Pancreas (tissue), 10 donors: ENCODE measurements around the gene MAPK1IP1L. TPM values are rescaled to one million over a fixed set of nuclear protein-coding genes. Genes with fewer than 3 reads are reported as not detected.

Experiments used
- ATAC-seq, 4 donors: fragments of 200-7000 bp; cut with Tn5 transposase; one replicate each; pipeline versions ENCODE4 v1.8.0 to v1.9.1; 2020; ENCODE audit warnings: mild to moderate bottlenecking in 4 of 4, moderate library complexity in 4 of 4
- DNase-seq, 6 donors: peaks; one replicate each; pipeline ENCODE4 v3.0.0-alpha.2; 2020
- FAIRE-seq: peaks from 2 replicates; lab custom pipeline; 2012; peaks lifted over from hg19 to GRCh38; lab: Jason Lieb, UNC
- H3K27ac ChIP-seq, 4 donors: fragments of 200-600 bp; sonication (generic); 1 replicate in 3 of 4; 2 replicates in 1 of 4; pipeline versions ENCODE4 v1.5.0 to v1.8.0; 2020
- H3K27me3 ChIP-seq, 4 donors: fragments of 200-600 bp; one replicate each; pipeline ENCODE4 v1.8.0; 2021
- H3K36me3 ChIP-seq, 3 donors: fragments of 200-600 bp; sonication (generic) in 1 of 3; one replicate each; pipeline versions ENCODE4 v1.5.0 to v1.8.0; 2020 to 2021
- H3K4me1 ChIP-seq, 3 donors: fragments of 200-600 bp; one replicate each; pipeline ENCODE4 v1.8.0; 2021
- H3K4me3 ChIP-seq, 4 donors: fragments of 200-600 bp; sonication (generic) in 2 of 4; one replicate each; pipeline versions ENCODE4 v1.5.0 to v1.8.0; 2020 to 2021
- H3K9me3 ChIP-seq, 4 donors: fragments of 200-600 bp; one replicate each; pipeline ENCODE4 v1.8.0; 2021
- CTCF ChIP-seq, 4 donors: fragments of 200-600 bp; sonication (generic) in 3 of 4; IDR thresholded peaks; one replicate each; pipeline versions ENCODE4 v1.5.0 to v1.8.0; 2021; ENCODE audit warnings: antibody characterized with exemption in 4 of 4
- WGBS, 2 donors: extraction: QIAGEN DNeasy Blood & Tissue Kit; methylation state at CpG; one replicate each; pipeline ENCODE4 v1.1.7; 2013; 5-methylcytosine and 5-hydroxymethylcytosine counted together
- intact Hi-C, 3 donors: fragments of 100-400 bp; cut with DNase I; formaldehyde crosslinking; loops; one replicate each; pipeline versions ENCODE4 v1.11.1 to v1.14.2; 2022
- polyA plus RNA-seq, 2 donors: library from polyadenylated mRNA; stranded (reverse); fragments of 200-250 nt; gene quantifications; one replicate each; pipeline ENCODE4 v1.2.3, GENCODE V29; 2013
- total RNA-seq, 6 donors: library from RNA; stranded (reverse); fragmentation: NEBNext Ultra II Directional in 4 of 6; extraction: Animal tissue kit (Norgen Biotek cat#: 25700) in 4 of 6; gene quantifications; one replicate each; pipeline versions ENCODE4 v1.2.1 to v1.2.4, GENCODE V29; 2021 to 2023
- donor health status: healthy with polysubstance abuse.
- donor health status: DM: no; HTN: no; CAD: no; lungs with moderate emphysema.
- donor health status: DM: no; HTN: no; CAD: no.
- donor health status: control.
- donor health status: control.
- donor health status: Bipolar disorder and iron deficiency.
- donor health status: DM: yes; HTN: yes; CAD: no.
- donor health status: DM: no; HTN: no; CAD: no.
- donor health status: DM: no; HTN: no; CAD: no.
- donor health status: DM: yes; HTN: yes; CAD: no.

MAPK1IP1L gene
- total and polyA plus RNA-seq, 8 donors = 12.9 to 29.7 (median 23.1) TPM

GRCh38 chr14:55025948-55026347 is 25.5 kb upstream of the MAPK1IP1L start:
- Histone ChIP-seq H3K36me3 (no peaks in the 10 kb centered on the region), H3K4me1 (peaks cover 0 to 12% (median 10%) of the 10 kb centered on the region in 3 donors), H3K27ac (no peak overlapping the region), H3K27me3 (no peaks in the 10 kb centered on the region), H3K4me3 (peak overlapping the region in 1 of 4 donors; percentile 63), H3K9me3 (no peaks in the 10 kb centered on the region)
- DNase-seq (no peak), ATAC-seq (no peak), FAIRE-seq (no peak)
- no peak for TF ChIP-seq CTCF (IDR thresholded peaks at IDR 0.05)
- intact Hi-C loops = no loop called here
- 19% methylated on average over 7 of the region's 7 CpGs for WGBS, 2 donors

- Histone ChIP-seq H3K9me3 (no peaks in the 10 kb centered on the region), H3K4me3 (peak overlapping the region; percentile 60 to 80 (median 63)), H3K4me1 (peaks cover 0 to 12% (median 10%) of the 10 kb centered on the region in 3 donors), H3K36me3 (no peaks in the 10 kb centered on the region), H3K27me3 (no peaks in the 10 kb centered on the region), H3K27ac (peak overlapping the region; percentile 63 to 83 (median 79))
- 1% methylated on average over 9 of the region's 9 CpGs for WGBS, 2 donors
- FAIRE-seq (no peak), ATAC-seq (no peak), DNase-seq (no peak)
- intact Hi-C loops = no loop called here
- TF ChIP-seq CTCF (IDR thresholded peaks at IDR 0.05) = no peak
Measured at GRCh38 chr14:55026441-55026792, 25.0 kb upstream of the MAPK1IP1L start.

- Histone ChIP-seq H3K4me1 (peaks cover 0 to 12% (median 10%) of the 10 kb centered on the region in 3 donors), H3K9me3 (no peaks in the 10 kb centered on the region), H3K4me3 (peak within 1 kb of the TSS; percentile 60 to 80 (median 63)), H3K27ac (peak within 1 kb of the TSS; percentile 63 to 83 (median 79)), H3K36me3 (no peaks in the 10 kb centered on the region), H3K27me3 (no peaks in the 10 kb centered on the region)
- no peak for FAIRE-seq
- peak; percentile 99 to 100 (median 100) for ATAC-seq
- intact Hi-C loops = no loop called here
- WGBS, 2 donors = 0% methylated on average over 55 to 56 of the region's 56 CpGs
- DNase-seq = peak; percentile 94 to 99 (median 96)
- no peak for TF ChIP-seq CTCF (IDR thresholded peaks at IDR 0.05)
Measured at GRCh38 chr14:55026793-55027561, 24.5 kb upstream of the MAPK1IP1L start, which contains the start of the genes SOCS4 and WDHD1. TSS of gene SOCS4 (plus strand) at chr14:55027236. CDS start at chr14:55043042, 15,806 bp downstream. TSS of gene WDHD1 (minus strand) at chr14:55027099. CDS start at chr14:55026787, 312 bp downstream.

DNA sequence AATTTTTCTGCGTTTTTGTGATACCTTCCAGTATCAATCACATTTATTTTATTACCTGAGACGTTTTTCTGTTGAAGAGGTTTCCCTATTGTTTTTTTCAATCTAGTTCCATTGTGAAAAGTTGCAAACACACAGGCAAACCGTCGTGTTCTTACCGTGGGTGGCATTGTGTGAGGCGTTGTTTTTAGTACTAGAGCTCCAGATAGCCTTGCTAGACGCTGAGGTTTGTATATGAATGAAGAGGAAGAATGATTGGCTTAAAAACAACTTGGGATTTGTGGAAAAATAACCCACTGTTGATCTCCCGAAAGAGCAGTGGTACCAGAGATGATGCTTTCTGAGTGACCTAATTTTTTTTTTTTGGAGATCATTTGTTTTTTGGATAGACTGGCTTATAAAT is 23.4 kb upstream of the MAPK1IP1L start:
- 4 to 9% methylated on average over 8 of the region's 8 CpGs for WGBS, 2 donors
- TF ChIP-seq CTCF (IDR thresholded peaks at IDR 0.05) = no peak
- peaks cover 0 to 12% (median 10%) of the 10 kb centered on the region in 3 donors for H3K4me1 ChIP-seq
- ATAC-seq (no peak), FAIRE-seq (no peak), DNase-seq (no peak)
- H3K27me3 ChIP-seq = no peaks in the 10 kb centered on the region
- intact Hi-C loops = no loop called here
- peak overlapping the region in 2 of 4 donors; percentile 63 for H3K4me3 ChIP-seq
- no peak overlapping the region for H3K27ac ChIP-seq
- H3K36me3 ChIP-seq = no peaks in the 10 kb centered on the region
- H3K9me3 ChIP-seq = no peaks in the 10 kb centered on the region

- Histone ChIP-seq H3K9me3 (no peaks in the 10 kb centered on the region), H3K36me3 (no peaks in the 10 kb centered on the region), H3K27ac (no peak overlapping the region), H3K4me3 (peak overlapping the region in 1 of 4 donors; percentile 63), H3K27me3 (no peaks in the 10 kb centered on the region), H3K4me1 (peaks cover 0 to 12% (median 10%) of the 10 kb centered on the region in 3 donors)
- WGBS, 2 donors = 57 to 58% methylated on average over 4 of the region's 4 CpGs
- ATAC-seq = no peak
- intact Hi-C loops = no loop called here
- DNase-seq = no peak
- no peak for TF ChIP-seq CTCF (IDR thresholded peaks at IDR 0.05)
- FAIRE-seq = no peak
Measured at GRCh38 chr14:55028476-55028875, 23.0 kb upstream of the MAPK1IP1L start.
